Measurements from ENCODE around the gene SYT8. TPM values are rescaled to one million over a fixed set of nuclear protein-coding genes. Genes with fewer than 3 reads are reported as not detected.

Gene SYT8
- total and polyA plus RNA-seq, 2 donors from 2014 or later: 1.2 to 1.7 TPM

- H3K9me3 ChIP-seq (ENCODE audit: control insufficient read depth in 2 of 3, insufficient read depth in 1 of 3, low read length in 3 of 3): no peaks in the 10 kb centered on the region
- H3K9ac ChIP-seq (ENCODE audit: low read length in 3 of 3): peak overlapping the region in 1 of 3 donors; percentile 3
- H3K4me3 ChIP-seq (ENCODE audit: low read length in 3 of 3): no peak overlapping the region
- FAIRE-seq (no peak), DNase-seq (peak; percentile 63 to 84 (median 74))
- no peaks in the 10 kb centered on the region for H3K27me3 ChIP-seq (ENCODE audit: control insufficient read depth, insufficient read depth, low read length)
- H3K27ac ChIP-seq (ENCODE audit: low read depth in 2 of 2, low read length in 2 of 2): no peak overlapping the region
- intact Hi-C loops (cut with DNase I): loop anchor here (5.0 to 10.0 kb wide), 2 partner anchors 140 to 322 kb away; no protein-coding TSS in a partner anchor
- TF ChIP-seq CTCF (IDR thresholded peaks at IDR 0.05; ENCODE audit: borderline replicate concordance, extremely low read depth, insufficient read depth): peak; percentile 83
- H3K4me1 ChIP-seq (ENCODE audit: control insufficient read depth in 2 of 3, insufficient read depth in 2 of 3, low read depth in 1 of 3, low read length in 3 of 3): peaks cover 0 to 10% (median 0%) of the 10 kb centered on the region in 3 donors
- H3K36me3 ChIP-seq (ENCODE audit: control insufficient read depth in 2 of 3, insufficient read depth in 3 of 3, low read length in 3 of 3): no peaks in the 10 kb centered on the region
These were observed 2.4 kb upstream of the SYT8 start for GRCh38 chr11:1832211-1832919.

- TF ChIP-seq CTCF (IDR thresholded peaks at IDR 0.05; ENCODE audit: borderline replicate concordance, extremely low read depth, insufficient read depth): no peak
- FAIRE-seq: no peak
- no peak overlapping the region for H3K9ac ChIP-seq (ENCODE audit: low read length in 3 of 3)
- no peaks in the 10 kb centered on the region for H3K36me3 ChIP-seq (ENCODE audit: control insufficient read depth in 2 of 3, insufficient read depth in 3 of 3, low read length in 3 of 3)
- intact Hi-C loops (cut with DNase I): loop anchor here (5.0 to 10.0 kb wide), 2 partner anchors 141 to 322 kb away; no protein-coding TSS in a partner anchor
- peak overlapping the region in 1 of 2 donors; percentile 77 for H3K27ac ChIP-seq (ENCODE audit: low read depth in 2 of 2, low read length in 2 of 2)
- peaks cover 0 to 8% (median 0%) of the 10 kb centered on the region in 3 donors for H3K4me1 ChIP-seq (ENCODE audit: control insufficient read depth in 2 of 3, insufficient read depth in 2 of 3, low read depth in 1 of 3, low read length in 3 of 3)
- DNase-seq: peak in 2 of 5 donors; percentile 57 to 77
- H3K4me3 ChIP-seq (ENCODE audit: low read length in 3 of 3): no peak overlapping the region
- H3K27me3 ChIP-seq (ENCODE audit: control insufficient read depth, insufficient read depth, low read length): no peaks in the 10 kb centered on the region
- no peaks in the 10 kb centered on the region for H3K9me3 ChIP-seq (ENCODE audit: control insufficient read depth in 2 of 3, insufficient read depth in 1 of 3, low read length in 3 of 3)
These were observed 1.9 kb upstream of the SYT8 start for GRCh38 chr11:1832920-1833295.

- Histone ChIP-seq H3K9ac (ENCODE audit: low read length in 3 of 3) (peak overlapping the region in 1 of 3 donors; percentile 40), H3K9me3 (ENCODE audit: control insufficient read depth in 2 of 3, insufficient read depth in 1 of 3, low read length in 3 of 3) (no peaks in the 10 kb centered on the region), H3K4me3 (ENCODE audit: low read length in 3 of 3) (no peak overlapping the region), H3K27me3 (ENCODE audit: control insufficient read depth, insufficient read depth, low read length) (no peaks in the 10 kb centered on the region), H3K27ac (ENCODE audit: low read depth in 2 of 2, low read length in 2 of 2) (peak overlapping the region; percentile 76 to 91), H3K4me1 (ENCODE audit: control insufficient read depth in 2 of 3, insufficient read depth in 2 of 3, low read depth in 1 of 3, low read length in 3 of 3) (peaks cover 0 to 8% (median 0%) of the 10 kb centered on the region in 3 donors), H3K36me3 (ENCODE audit: control insufficient read depth in 2 of 3, insufficient read depth in 3 of 3, low read length in 3 of 3) (no peaks in the 10 kb centered on the region)
- TF ChIP-seq CTCF (IDR thresholded peaks at IDR 0.05; ENCODE audit: borderline replicate concordance, extremely low read depth, insufficient read depth): no peak
- intact Hi-C loops (cut with DNase I): loop anchor here (5.0 to 10.0 kb wide), 2 partner anchors 142 to 321 kb away; no protein-coding TSS in a partner anchor
- DNase-seq: peak; percentile 61 to 96 (median 63)
- no peak for FAIRE-seq
These were observed 654 bp upstream of the SYT8 start for GRCh38 chr11:1834062-1834610.
